ENCODE measurements around the gene STRA8.
"Not testable (repeated sequence)": the region's sequence is repeated elsewhere in the genome, so short reads cannot be mapped to it uniquely, and the experiment has no call there.

Gene STRA8

GRCh38 chr7:135205850-135206249 is 27.8 kb upstream of the STRA8 start:
- no peak for DNase-seq

- no peak for DNase-seq
Observed at GRCh38 chr7:135206941-135207391, 26.7 kb upstream of the STRA8 start.

DNA sequence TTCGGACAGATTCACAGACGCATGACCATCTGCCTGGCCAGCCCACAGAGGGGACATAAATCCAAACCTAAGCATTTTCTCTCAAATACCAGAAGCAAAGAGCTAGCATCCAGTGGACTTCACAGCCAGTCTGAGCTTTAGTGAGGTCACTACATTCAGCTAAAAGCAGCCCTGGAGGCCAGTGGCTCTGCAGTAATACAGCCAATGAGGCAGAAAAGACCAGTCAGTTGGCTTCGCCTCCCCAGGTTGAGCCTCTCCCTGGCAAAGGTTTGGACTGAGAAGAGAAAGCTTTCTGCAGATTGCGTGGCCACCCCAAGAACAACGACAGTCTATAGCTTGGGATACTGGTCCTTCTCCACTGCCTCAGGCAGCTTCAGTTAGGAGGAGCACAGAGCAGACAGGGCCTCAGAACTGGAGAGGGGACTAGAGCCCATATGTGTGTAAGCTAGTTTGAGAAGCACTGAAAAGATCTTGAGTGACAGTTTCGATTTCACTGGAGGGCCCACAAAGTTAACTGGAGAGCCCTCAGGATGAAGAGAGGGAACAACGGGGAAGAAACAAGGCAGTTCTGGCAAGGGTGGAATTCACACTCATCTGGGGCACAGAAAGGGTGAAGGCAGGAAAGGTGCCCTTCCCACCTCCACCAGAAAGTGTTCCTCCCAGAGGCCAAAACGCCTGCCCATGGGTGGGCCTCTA is 26.1 kb upstream of the STRA8 start:
- no peak for DNase-seq

DNA sequence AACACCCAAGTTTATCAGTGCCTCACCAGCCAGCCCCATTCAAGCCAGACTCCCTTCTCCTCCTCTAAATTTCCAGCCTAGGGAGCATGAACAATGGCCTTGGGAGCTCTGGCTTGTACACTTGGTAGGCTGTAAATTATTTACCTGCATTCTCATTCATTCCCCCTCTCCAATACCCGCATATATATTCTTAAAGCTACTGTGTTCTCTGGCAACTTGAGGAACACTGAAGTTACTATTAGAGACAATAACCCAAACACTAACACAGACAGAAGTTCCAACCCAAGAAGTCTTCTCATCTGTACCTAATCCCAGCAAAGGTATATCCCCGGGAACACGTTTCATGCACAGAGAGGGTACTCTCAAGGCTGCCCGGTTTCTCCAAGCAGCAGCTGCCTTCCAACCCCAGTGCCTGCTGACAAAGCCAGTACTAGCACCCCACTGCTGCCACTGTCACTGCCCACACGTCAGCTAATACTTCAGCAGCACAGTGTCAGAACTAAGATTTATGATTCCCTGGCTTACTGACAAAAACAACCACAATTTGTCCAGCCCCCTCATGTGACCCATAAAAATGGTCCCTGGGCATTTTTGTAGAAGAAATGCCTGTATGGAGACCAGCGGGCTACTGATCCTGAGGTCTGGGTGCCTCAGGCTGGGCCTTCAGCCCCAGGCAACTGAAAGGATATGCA is 25.4 kb upstream of the STRA8 start:
- DNase-seq, result no peak

GRCh38 chr7:135209225-135209834 is 24.3 kb upstream of the STRA8 start:
- DNase-seq, result no peak

DNA sequence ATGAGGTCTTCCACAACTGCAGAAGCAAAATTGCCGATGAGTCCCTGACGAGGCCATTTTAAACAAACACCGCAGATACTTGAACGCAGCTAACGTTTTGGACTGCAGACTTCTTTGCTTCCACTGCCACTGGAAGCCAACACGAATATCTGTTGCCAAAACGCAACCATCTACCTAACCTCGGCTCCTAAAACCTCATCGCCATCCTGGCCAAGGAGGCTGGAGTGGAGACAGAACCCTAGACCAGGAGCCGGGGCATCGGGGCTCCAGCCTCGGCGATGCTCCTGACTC is 22.8 kb upstream of the STRA8 start:
- no peak for DNase-seq

GRCh38 chr7:135211179-135211945 is 22.3 kb upstream of the STRA8 start, which contains the start of gene WDR91:
Gene WDR91 (minus strand): TSS chr7:135211526. CDS start chr7:135211502, 24 bp downstream.
- peak; percentile 95 for DNase-seq

DNA sequence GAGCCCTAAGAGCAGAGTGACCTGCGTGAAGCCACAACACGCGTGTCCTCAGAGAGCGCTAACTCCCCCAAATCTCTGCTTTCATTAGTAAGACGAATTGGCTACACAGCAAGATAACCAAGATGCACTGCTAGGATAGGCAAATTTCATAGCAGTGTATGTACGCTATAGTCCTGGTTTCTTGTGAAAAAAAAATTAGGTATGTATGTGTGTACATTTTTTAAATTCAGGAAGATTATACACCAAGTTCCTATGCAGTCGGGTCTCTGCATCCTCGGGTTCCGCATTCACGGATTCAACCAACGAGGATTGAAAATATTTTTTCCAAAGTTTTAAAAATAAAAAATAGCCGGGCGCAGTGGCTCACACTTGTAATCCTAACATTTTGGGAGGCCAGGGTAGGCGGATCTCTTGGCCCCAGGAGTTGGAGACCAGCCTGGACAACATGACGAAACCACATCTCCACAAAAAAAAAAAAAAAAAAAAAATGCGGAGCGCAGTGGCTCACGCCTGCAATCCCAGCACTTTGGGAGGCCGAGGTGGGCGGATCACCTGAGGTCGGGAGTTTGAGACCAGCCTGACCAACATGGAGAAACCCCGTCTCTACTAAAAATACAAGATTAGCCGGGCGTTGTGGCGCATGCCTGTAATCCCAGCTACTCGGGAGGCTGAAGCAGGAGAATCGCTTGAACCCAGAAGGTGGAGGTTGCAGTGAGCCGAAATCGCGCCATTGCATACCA is 21.5 kb upstream of the STRA8 start:
- not testable (repeated sequence) for DNase-seq

GRCh38 chr7:135213831-135214230 is 19.8 kb upstream of the STRA8 start:
- DNase-seq, result no peak

DNA sequence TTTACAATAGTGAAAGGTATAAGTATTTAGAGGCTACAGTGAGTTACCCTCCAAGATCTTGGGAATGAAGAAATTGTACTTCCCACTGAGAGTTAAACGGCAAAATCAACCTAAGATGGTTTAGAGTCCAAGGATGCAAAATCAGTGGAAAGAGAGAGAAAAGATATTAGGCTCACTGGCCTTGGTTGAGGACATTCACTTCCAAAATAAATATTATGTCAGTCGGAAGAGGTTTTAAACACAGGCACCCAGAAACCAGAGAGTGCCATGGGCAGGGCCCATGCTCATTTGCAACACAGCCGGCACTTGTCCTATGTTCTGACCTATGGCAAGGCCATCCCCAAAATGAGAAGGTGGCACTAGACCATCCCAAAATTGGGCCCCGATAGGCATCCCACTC is 18.5 kb upstream of the STRA8 start:
- DNase-seq, result no peak

DNA sequence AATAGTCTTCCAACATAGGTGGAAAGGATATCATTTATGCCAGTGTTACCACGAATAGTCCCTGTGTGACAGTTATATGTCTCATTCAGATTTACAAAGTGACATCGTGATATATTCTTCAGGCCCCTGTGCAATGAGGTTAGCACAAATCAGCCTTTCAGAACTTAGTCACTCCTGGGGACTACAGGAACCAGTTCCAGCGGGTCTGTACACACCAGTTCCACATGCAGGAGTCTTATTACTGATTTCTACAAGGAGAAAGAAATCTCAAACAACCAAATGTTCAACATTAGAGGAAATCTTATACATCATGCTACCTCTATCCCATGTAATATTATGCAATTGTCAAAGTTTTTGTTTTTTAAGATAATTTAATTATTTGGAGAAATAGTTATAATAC is 17.9 kb upstream of the STRA8 start:
- no peak for DNase-seq

- DNase-seq, result no peak
Observed at GRCh38 chr7:135217645-135218509, 15.8 kb upstream of the STRA8 start.

DNA sequence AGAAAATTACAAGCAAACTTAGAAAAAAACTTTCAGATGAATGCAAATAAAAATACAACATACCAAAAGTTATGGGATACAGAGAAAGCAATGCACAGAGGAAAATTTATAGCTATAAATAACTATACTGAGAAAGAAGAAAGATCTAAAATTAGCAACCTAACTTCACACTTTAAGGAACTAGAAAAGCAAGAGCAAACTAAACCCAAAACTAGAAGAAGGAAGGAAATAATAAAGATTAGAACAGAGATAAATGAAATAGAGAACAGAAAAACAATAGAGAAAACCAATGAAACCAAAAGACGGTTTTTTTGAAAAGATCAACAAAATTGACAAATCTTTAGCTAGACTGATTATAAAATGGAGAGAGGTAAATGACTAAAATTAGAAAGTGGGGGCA is 9.6 kb upstream of the STRA8 start:
- DNase-seq, result no peak

GRCh38 chr7:135231686-135232085 is 2.0 kb upstream of the STRA8 start:
- DNase-seq, result no peak

DNA sequence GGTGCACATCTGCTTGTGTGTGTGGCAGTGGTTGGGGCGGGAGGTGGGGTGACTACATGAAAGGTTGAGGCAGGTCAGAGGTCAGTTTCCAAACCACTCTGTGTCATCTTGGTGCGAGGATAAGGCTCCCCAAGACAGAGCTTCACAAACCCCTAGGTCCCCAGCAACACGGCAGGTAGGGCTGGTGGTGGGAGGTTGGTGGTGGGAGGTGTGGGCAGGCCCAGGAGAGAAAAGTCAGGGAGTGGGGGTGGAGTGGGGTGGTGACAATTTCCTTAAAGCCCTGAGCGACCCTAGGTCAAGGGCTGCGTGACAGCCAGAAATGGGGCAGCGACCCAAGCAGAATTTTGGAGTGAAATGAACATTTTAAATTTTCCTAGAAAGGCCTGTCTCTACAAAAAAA is 1.6 kb upstream of the STRA8 start:
- no peak for DNase-seq

DNA sequence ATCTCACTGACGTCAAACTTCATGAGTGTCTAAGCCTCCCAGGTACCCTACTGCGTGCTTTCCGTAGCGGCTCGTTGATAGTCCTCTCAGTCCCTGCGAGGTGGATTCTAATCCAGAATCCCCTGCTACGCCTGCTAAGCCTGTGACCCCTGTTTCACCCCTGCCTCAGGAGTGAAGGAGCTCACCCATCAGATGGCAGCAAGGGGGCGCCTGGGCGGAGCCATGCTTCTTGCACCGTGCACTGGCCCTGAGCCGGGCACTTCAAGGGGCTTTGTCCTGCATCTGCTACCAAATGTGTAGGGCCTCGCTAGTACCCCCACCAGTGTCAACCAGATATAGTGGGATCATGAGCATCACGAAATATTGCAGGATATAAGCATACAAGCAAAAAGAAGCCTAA is 918 bp upstream of the STRA8 start:
- peak; percentile 38 for DNase-seq

GRCh38 chr7:135234095-135234494 is 457 bp downstream of the STRA8 start:
- DNase-seq, result not testable (repeated sequence)

GRCh38 chr7:135234727-135235126 is 1.1 kb downstream of the STRA8 start:
- DNase-seq, result no peak

- DNase-seq, result no peak
Observed at GRCh38 chr7:135235841-135236240, 2.2 kb downstream of the STRA8 start.

GRCh38 chr7:135236727-135237126 is 3.1 kb downstream of the STRA8 start:
- DNase-seq, result no peak

DNA sequence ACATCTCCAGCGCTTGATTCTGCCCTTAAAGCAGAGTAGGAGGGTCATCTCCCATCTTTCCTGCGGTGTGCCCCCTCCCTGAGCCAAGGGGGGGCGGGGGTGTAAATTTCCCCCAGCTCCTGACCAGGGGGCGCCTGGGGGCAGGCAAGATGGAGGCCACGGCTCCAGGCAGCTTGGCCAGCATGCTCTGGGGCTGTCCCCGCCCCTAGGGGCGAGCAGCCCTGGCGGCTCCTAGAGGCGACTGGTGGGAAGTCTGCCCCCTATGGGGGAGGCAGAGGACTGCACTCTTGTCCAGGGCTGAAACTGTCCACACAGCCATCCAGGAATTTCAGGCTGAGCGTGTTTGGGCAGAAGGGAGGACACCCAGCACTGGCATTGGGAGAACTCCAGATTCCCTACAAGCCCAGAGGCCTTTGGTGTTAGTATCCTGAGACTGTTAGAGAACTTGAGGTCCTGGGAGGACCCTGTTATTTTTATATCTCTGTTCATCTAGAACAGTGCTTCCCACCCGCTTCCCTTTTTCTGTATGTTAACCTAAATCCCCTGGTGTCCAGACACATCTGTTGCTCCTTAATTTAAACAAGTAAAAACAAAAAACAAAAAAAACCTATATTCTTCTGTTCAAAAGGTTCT is 4.6 kb downstream of the STRA8 start:
- peak; percentile 41 for DNase-seq
